Measurements from ENCODE around the gene MFSD6.

MFSD6 gene

GRCh38 chr2:190378880-190379237 is 29.3 kb upstream of the MFSD6 start:
- H3K4me3 ChIP-seq (ENCODE audit: low read depth, low read length), result no peak overlapping the region
- DNase-seq (ENCODE audit: low read depth, low spot score), result no peak
- TF ChIP-seq CTCF (IDR thresholded peaks at IDR 0.05; ENCODE audit: insufficient read depth, low read length, missing control alignments), result no peak
- CTCF ChIA-PET, result interaction anchor here (1.4 kb wide), 1 partner anchor 8 kb away, joined by 5 read pairs; no protein-coding TSS in a partner anchor
- POLR2A ChIA-PET, result no interaction called here

GRCh38 chr2:190379249-190379964 is 28.7 kb upstream of the MFSD6 start:
- ChIA-PET POLR2A (no interaction called here), CTCF (interaction anchor here (1.4 kb wide), 1 partner anchor 9 kb away, joined by 5 read pairs; no protein-coding TSS in a partner anchor)
- TF ChIP-seq CTCF (IDR thresholded peaks at IDR 0.05; ENCODE audit: insufficient read depth, low read length, missing control alignments), result no peak
- no peak for DNase-seq (ENCODE audit: low read depth, low spot score)
- H3K4me3 ChIP-seq (ENCODE audit: low read depth, low read length), result no peak overlapping the region

GRCh38 chr2:190380962-190381412 is 27.2 kb upstream of the MFSD6 start:
- DNase-seq (ENCODE audit: low read depth, low spot score), result no peak
- H3K4me3 ChIP-seq (ENCODE audit: low read depth, low read length), result no peak overlapping the region
- CTCF ChIA-PET, result interaction anchor here (1.2 kb wide), 1 partner anchor 9 kb away, joined by 3 read pairs; no protein-coding TSS in a partner anchor
- TF ChIP-seq CTCF (IDR thresholded peaks at IDR 0.05; ENCODE audit: insufficient read depth, low read length, missing control alignments), result no peak
- POLR2A ChIA-PET, result no interaction called here

GRCh38 chr2:190382851-190383250 is 25.3 kb upstream of the MFSD6 start:
- DNase-seq (ENCODE audit: low read depth, low spot score), result no peak
- peak; percentile 26 for TF ChIP-seq CTCF (IDR thresholded peaks at IDR 0.05; ENCODE audit: insufficient read depth, low read length, missing control alignments)
- no peak overlapping the region for H3K4me3 ChIP-seq (ENCODE audit: low read depth, low read length)
- ChIA-PET CTCF (interaction anchor here (1.4 kb wide), 2 partner anchors 128 to 131 kb away, joined by 3 to 4 read pairs; no protein-coding TSS in a partner anchor), POLR2A (no interaction called here)

- H3K4me3 ChIP-seq (ENCODE audit: low read depth, low read length), result no peak overlapping the region
- no peak for TF ChIP-seq CTCF (IDR thresholded peaks at IDR 0.05; ENCODE audit: insufficient read depth, low read length, missing control alignments)
- DNase-seq (ENCODE audit: low read depth, low spot score), result no peak
- ChIA-PET CTCF (no interaction called here), POLR2A (no interaction called here)
These were observed 20.7 kb upstream of the MFSD6 start for GRCh38 chr2:190387422-190387821.

- no peak overlapping the region for H3K4me3 ChIP-seq (ENCODE audit: low read depth, low read length)
- no peak for DNase-seq (ENCODE audit: low read depth, low spot score)
- no peak for TF ChIP-seq CTCF (IDR thresholded peaks at IDR 0.05; ENCODE audit: insufficient read depth, low read length, missing control alignments)
- CTCF ChIA-PET, result no interaction called here
- POLR2A ChIA-PET, result no interaction called here
These were observed 11.9 kb upstream of the MFSD6 start for GRCh38 chr2:190396271-190396670.

All from AG04449 (cell line).